Effector memory CD8-positive, alpha-beta T cell (primary cell): ENCODE results near the gene DTNB.

Experiments
- ATAC-seq: fragments of 150-1000 bp; cut with Tn5 transposase; replicated peaks from 2 replicates; pipeline ENCODE4 v1.10.0; 2021; ENCODE audit warnings: mild to moderate bottlenecking, moderate library complexity
- DNase-seq, 3 experiments: peaks; one replicate each; pipeline ENCODE4 v3.0.0; 2021
- H3K27ac Mint-ChIP-seq, 2 donors: one replicate each; pipeline ENCODE4 v1.8.0; 2022; ENCODE audit warnings: mild to moderate bottlenecking in 2 of 2, mixed read lengths in 2 of 2, moderate library complexity in 2 of 2
- H3K27me3 Mint-ChIP-seq, 2 donors: one replicate each; pipeline ENCODE4 v1.8.0; 2022; ENCODE audit warnings: mixed read lengths in 2 of 2
- H3K36me3 Mint-ChIP-seq: one replicate; pipeline ENCODE4 v1.8.0; 2022; ENCODE audit warnings: mild to moderate bottlenecking, moderate library complexity, mixed read lengths; ENCODE audit not compliant: insufficient read depth
- H3K4me1 Mint-ChIP-seq, 2 donors: one replicate each; pipeline ENCODE4 v1.8.0; 2022; ENCODE audit warnings: low read depth in 2 of 2, mixed read lengths in 2 of 2
- H3K4me3 Mint-ChIP-seq, 2 donors: one replicate each; pipeline ENCODE4 v1.8.0; 2022; ENCODE audit warnings: mild to moderate bottlenecking in 2 of 2, mixed read lengths in 2 of 2, moderate library complexity in 2 of 2
- H3K9me3 Mint-ChIP-seq, 2 donors: one replicate each; pipeline ENCODE4 v1.8.0; 2022; ENCODE audit warnings: mixed read lengths in 2 of 2

Gene DTNB

DNA sequence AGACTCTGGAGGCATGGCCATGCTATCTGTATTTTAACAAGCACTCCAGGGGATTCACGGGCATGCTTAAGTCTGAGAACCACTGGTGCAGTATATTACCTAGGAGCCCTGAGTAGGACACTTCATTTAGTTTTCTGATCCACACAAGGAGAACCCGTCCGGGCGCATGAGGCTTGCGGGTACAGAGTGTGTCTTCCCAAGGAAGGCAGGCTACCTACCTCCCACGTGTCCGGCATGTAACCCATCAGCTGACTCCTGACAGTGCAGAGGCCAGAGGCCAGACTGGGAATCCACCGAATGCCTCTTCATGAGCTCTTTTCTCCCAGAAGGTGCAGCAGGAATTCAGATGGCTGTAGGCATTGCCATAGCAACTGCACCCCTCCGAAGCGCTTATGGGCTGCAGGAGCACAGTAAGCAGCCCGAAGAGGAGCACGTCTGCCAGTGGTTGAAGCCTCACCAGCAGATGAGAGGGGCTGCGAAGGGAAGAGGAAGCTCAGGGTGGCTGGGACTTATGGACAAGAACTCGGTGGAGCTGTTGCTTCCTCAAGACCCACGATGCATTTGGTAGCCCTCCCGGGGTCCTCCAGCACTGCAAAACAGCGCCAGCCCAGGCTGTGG, 297.9 kb downstream of the DTNB start:
- H3K9me3 Mint-ChIP-seq, result no peaks in the 10 kb centered on the region
- H3K27ac Mint-ChIP-seq, result no peak overlapping the region
- ATAC-seq (no peak), DNase-seq (no peak)
- no peaks in the 10 kb centered on the region for H3K27me3 Mint-ChIP-seq
- peaks cover 20 to 26% of the 10 kb centered on the region in 2 donors for H3K4me1 Mint-ChIP-seq
- no peak overlapping the region for H3K4me3 Mint-ChIP-seq
- peaks cover 22% of the 10 kb centered on the region for H3K36me3 Mint-ChIP-seq

DNA sequence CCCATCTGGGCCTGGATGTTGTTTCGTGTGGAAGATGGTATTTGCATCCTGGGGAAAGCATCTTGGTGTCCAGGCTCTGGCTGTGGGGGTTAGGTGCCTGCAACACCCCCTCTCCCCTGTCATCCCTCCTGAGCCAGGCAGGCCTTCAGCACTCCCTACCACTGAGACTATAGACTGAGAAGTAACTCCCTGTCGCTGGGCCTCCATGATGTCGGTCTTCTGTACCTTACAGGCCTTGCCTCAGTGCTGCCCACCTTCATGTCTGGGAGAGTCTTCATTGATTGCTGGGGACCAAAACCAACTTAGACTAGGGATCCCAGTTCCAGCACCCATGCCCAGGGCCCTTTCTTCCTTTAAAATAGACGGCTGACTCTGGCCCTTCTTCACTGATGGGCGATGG, 298.6 kb downstream of the DTNB start:
- Mint-ChIP-seq H3K4me3 (no peak overlapping the region), H3K27me3 (no peaks in the 10 kb centered on the region), H3K27ac (no peak overlapping the region), H3K36me3 (peaks cover 22% of the 10 kb centered on the region), H3K9me3 (no peaks in the 10 kb centered on the region), H3K4me1 (peaks cover 23 to 26% of the 10 kb centered on the region in 2 donors)
- ATAC-seq (no peak), DNase-seq (no peak)

DNA sequence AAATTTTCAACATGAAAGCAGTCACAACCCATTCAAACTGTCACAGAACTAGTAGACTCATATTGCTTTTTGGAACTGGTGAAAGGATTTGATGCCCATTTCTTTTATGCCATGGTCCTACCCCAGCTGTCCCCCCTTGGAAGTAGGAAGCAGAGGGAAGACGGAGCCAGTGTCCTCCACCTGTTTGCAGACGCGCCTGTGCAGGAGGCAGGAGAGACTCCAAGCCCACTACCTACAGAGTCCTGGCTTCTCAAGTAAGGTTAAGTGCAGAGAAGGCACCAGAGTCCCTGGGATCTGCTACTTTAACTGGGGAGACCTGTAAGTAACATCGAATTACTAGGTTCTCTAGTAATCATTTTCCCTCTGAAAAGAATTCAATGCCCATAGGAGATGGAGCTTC, 299.0 kb downstream of the DTNB start:
- Mint-ChIP-seq H3K36me3 (peaks cover 22% of the 10 kb centered on the region), H3K27me3 (no peaks in the 10 kb centered on the region), H3K4me3 (no peak overlapping the region), H3K27ac (no peak overlapping the region), H3K9me3 (no peaks in the 10 kb centered on the region), H3K4me1 (peaks cover 23 to 26% of the 10 kb centered on the region in 2 donors)
- ATAC-seq (no peak), DNase-seq (no peak)

DNA sequence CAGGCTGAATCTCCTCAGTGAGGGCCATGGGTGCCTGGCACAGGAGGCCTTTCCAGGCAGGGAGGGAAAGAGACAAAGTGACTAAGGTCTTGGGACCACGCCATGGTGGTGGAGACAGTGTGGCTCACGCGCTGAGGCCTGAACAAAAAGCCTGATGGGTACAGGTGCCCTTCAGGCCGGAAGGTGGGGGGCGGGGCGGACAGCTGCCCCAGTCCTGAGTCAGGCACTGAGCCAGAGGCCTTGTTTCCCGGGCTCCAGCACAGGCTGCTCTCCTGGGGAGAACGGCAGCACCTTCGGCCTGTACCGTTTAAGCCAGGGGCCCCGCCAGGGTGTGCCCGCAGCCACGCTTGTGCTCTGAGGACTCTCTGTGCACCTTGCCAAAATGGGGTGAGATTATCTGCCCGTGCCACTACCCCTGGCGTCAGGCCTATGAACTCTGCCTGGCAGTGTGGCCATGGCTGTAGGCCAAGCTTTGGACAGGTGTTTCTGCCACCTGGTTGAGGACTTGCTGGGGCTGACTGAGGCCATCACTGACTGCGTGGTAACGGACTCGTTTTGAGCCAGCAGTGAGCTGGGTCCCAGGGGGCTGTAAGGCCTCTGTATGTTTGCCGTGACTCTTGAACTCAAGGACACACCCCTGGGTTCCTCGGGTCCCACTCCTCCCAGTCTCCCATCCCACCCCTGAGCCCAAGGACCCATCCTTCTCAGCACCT, 300.0 kb downstream of the DTNB start:
- Mint-ChIP-seq H3K27me3 (no peaks in the 10 kb centered on the region), H3K27ac (no peak overlapping the region), H3K9me3 (no peaks in the 10 kb centered on the region), H3K36me3 (peaks cover 21% of the 10 kb centered on the region), H3K4me1 (peaks cover 21 to 23% of the 10 kb centered on the region in 2 donors), H3K4me3 (no peak overlapping the region)
- DNase-seq, result no peak
- no peak for ATAC-seq

DNA sequence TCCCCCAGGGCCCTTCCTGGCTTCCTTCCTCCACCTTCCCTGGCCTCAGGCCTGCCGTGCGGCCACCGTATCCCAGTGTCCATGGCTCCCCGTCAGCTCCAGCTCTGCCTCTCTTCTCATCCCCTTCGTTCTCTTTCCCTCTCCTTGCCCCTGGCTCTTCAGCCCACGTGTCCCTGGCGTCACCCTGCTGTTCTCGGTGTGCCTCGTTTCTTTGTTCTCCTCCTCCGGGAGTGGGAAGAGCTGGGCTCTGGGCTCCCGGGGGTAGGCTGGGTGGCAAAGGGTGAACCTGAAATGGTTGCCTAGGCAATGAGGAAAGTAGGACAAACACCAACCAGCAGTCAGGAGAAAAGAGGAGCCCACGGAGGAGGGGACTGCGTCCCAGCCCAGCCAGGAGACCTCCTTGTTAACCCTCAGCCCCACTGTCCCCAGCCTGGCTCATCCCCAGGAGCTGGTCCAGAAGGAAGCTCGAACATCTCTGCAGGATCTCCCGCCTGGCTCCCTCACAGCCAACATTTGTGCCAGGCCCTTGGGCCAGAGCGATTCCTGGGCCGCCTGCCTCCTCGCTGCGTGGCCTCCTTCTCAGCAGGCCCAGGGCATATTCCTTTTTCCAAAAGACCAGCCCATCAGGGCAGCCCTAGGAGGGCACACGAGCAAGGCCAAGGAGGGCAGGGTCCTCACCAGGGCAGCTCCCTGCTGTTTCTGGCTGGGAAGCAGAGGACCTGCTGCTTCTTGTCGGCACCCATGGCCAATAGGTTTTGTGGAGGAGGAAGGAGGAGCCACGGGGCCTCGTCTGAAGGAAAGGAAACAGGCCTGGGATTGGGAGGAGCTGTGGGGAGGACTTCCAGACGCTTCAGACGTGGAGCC, 300.7 kb downstream of the DTNB start:
- Mint-ChIP-seq H3K4me3 (no peak overlapping the region), H3K27me3 (no peaks in the 10 kb centered on the region), H3K4me1 (peaks cover 14 to 19% of the 10 kb centered on the region in 2 donors), H3K27ac (no peak overlapping the region), H3K9me3 (no peaks in the 10 kb centered on the region), H3K36me3 (peaks cover 17% of the 10 kb centered on the region)
- DNase-seq, result no peak
- no peak for ATAC-seq

DNA sequence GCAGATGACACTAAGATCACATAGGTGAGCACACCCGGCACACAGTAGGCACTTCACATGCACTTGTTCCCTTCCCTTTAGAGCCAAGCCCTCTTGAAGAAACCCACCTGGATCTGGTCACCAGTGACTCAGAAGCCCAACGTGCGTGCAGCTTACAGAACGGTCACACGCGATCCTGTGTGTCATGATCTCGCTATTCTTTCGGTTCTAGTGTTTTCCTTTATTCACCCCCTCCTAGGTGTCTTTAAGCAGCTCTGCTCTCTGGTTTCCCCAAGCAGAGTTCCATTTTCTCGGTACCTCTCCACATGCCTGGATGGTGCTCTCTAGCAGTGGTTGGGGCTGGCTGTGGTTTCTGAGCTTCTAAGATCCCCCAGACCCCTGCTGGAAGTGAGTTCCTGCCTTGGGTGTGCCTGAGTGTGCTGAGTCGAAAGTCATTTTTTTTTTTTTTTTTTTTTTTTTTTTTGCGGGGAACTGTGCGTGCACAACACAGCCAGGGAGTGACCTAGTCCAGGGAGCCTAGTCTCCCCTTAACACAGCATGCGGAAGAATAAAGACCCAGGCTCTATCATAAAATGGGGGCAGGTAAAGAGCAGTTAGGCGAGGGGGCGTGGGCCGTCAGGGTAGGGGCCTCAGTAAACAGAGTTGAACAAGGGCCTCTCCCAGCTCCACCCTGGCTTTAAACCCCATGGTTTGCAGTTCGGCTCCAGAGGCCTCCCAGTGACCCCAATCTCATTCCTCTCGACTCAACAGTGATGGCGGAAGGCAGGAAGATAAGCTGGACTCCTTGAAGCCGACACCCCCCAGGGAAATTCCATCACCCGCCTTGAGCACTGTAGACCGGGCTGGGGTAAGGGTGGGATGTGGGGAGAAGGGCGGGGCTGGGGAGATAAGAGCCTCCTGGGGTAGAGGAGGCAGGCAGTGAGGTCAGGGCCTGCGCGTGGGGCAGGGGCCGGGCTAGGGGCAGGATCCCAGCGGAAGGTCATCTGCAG, 301.8 kb downstream of the DTNB start:
- no peak overlapping the region for H3K4me3 Mint-ChIP-seq
- H3K27ac Mint-ChIP-seq, result no peak overlapping the region
- peaks cover 14% of the 10 kb centered on the region for H3K36me3 Mint-ChIP-seq
- peaks cover 6 to 11% of the 10 kb centered on the region in 2 donors for H3K4me1 Mint-ChIP-seq
- no peaks in the 10 kb centered on the region for H3K27me3 Mint-ChIP-seq
- DNase-seq, result no peak
- H3K9me3 Mint-ChIP-seq, result no peaks in the 10 kb centered on the region
- no peak for ATAC-seq

DNA sequence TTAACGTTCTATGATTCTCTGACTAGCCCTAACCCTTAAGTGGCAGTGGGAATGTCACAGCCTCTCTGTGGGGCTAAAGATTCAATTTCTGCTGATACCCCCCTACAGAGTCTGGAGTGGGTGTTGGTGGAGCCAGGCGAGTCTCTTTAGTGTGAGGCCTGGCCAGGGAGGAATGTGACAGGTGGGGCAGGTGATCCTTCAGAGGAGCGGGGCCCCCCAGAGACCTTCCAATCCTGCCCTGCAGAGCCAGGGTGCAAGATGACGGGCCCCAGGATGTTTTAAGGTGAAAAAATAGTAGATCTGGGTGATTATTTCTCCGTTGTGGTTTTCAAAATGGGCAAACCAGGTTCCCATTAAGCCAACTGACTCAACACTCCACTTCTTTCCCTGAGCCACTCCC, 303.5 kb downstream of the DTNB start:
- peaks cover 8% of the 10 kb centered on the region for H3K36me3 Mint-ChIP-seq
- H3K27me3 Mint-ChIP-seq, result no peaks in the 10 kb centered on the region
- H3K4me1 Mint-ChIP-seq, result peaks cover 0 to 11% of the 10 kb centered on the region in 2 donors
- H3K27ac Mint-ChIP-seq, result peak overlapping the region in 1 of 2 donors; percentile 54
- no peaks in the 10 kb centered on the region for H3K9me3 Mint-ChIP-seq
- no peak overlapping the region for H3K4me3 Mint-ChIP-seq
- no peak for ATAC-seq
- no peak for DNase-seq

DNA sequence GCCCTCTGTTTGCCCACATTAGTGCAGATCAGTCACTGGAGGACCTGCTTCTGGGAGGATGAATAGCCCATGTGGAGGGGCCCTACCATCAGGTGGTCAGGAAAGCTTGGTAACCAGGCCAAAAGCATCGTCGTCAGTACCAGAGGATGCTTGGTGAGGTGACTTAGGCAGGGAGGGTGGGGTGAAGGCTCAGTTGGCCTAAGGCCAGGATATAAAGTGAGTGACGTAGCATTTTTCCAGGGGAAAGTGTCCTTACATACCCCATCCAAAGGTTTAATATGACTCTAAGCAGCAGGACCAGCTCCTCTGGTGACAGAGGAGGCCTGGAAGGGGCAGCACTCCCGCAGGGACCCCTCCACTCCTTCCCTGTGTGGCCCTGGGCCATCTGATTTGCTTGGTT, 303.9 kb downstream of the DTNB start:
- H3K27ac Mint-ChIP-seq, result no peak overlapping the region
- H3K36me3 Mint-ChIP-seq, result peaks cover 8% of the 10 kb centered on the region
- no peaks in the 10 kb centered on the region for H3K27me3 Mint-ChIP-seq
- DNase-seq (no peak), ATAC-seq (no peak)
- H3K4me3 Mint-ChIP-seq, result no peak overlapping the region
- H3K4me1 Mint-ChIP-seq, result peaks cover 0 to 15% of the 10 kb centered on the region in 2 donors
- no peaks in the 10 kb centered on the region for H3K9me3 Mint-ChIP-seq

DNA sequence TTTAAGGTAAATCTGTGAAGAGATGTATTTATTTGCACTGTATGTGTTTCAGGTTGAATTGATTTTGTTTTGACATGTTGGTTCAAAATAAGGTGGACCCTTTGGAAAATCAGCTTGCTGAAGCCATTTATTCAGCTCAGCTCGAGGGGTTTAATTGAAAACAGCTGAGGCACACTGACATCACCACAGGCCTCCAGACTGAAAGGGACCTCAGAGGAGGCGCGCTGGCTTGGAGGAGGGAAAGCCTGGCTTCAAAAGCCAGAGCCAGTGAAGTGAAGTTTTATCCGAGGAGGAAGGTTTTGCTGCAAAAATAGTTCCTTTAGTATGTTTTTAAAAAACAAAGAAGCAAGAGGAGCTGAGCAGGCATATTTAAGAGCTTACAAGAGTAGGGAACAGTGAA, 304.7 kb downstream of the DTNB start:
- peaks cover 8% of the 10 kb centered on the region for H3K36me3 Mint-ChIP-seq
- DNase-seq, result no peak
- H3K9me3 Mint-ChIP-seq, result no peaks in the 10 kb centered on the region
- no peaks in the 10 kb centered on the region for H3K27me3 Mint-ChIP-seq
- H3K4me3 Mint-ChIP-seq, result no peak overlapping the region
- no peak overlapping the region for H3K27ac Mint-ChIP-seq
- ATAC-seq, result no peak
- peaks cover 2 to 23% of the 10 kb centered on the region in 2 donors for H3K4me1 Mint-ChIP-seq

DNA sequence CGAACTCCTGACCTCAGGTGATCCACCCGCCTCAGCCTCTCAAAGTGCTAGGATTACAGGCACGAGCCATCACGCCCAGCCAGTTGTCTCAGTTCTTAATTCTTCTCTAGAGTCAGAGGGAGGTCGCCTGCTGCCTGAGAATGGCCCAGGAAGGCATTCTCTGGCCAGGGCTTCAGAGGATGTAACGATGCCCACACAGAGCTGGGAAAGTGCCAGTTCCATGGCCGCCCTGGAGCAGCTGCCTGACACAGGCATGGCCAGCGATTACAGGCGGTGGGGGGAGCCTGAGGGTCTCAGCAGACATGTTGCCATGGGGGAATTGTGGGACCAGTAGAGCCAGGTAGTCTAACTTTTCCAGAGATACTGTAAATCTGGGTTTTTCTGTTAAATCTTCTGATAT, 306.1 kb downstream of the DTNB start:
- Mint-ChIP-seq H3K4me1 (peaks cover 12 to 33% of the 10 kb centered on the region in 2 donors), H3K27ac (peak overlapping the region in 1 of 2 donors; percentile 41), H3K4me3 (no peak overlapping the region), H3K9me3 (no peaks in the 10 kb centered on the region), H3K27me3 (no peaks in the 10 kb centered on the region), H3K36me3 (peaks cover 19% of the 10 kb centered on the region)
- DNase-seq, result no peak
- no peak for ATAC-seq

DNA sequence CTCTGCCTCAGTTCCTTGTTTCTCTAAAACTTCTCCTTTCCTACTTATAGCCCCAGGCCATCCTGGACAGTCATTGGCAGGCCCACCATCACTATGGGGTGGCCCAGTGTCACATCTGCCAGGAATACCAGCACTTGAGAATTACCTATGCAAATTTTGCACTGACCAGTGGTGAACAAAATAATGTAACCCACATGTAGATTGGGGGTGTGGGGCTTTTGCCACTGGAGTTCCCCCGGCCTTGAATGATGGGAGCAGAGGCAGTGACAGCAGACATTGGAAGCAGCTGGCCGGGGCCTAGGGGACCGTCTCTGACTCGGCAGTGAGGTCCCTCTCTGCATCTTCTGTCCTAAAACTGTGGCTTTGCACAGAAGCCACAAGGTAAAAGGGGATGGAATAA, 306.7 kb downstream of the DTNB start:
- H3K27ac Mint-ChIP-seq, result no peak overlapping the region
- H3K36me3 Mint-ChIP-seq, result peaks cover 18% of the 10 kb centered on the region
- H3K4me3 Mint-ChIP-seq, result no peak overlapping the region
- H3K27me3 Mint-ChIP-seq, result no peaks in the 10 kb centered on the region
- H3K4me1 Mint-ChIP-seq, result peaks cover 17 to 38% of the 10 kb centered on the region in 2 donors
- ATAC-seq (no peak), DNase-seq (no peak)
- no peaks in the 10 kb centered on the region for H3K9me3 Mint-ChIP-seq

DNA sequence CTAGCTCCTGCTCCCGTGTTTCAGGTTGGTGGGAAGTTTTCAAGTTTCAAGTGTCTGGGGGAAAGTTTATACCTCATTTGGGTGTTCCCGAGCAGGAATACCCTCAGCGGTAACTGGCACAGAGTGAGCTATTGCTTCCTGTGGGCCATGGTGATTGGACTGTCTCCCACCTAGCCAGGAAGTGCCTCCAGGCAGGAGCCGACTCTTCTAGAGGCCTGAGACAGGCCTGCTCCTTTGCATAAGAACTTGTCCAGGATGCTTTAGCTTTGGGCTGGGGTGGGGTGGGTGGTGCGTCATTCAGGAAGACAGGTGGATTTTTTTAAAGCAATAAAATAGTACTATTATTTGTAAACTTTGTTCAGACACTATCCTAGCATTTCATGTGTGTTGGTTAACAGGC, 308.1 kb downstream of the DTNB start:
- ATAC-seq (no peak), DNase-seq (no peak)
- no peaks in the 10 kb centered on the region for H3K9me3 Mint-ChIP-seq
- peaks cover 14% of the 10 kb centered on the region for H3K36me3 Mint-ChIP-seq
- peak overlapping the region in 1 of 2 donors; percentile 9 for H3K4me3 Mint-ChIP-seq
- peaks cover 18 to 34% of the 10 kb centered on the region in 2 donors for H3K4me1 Mint-ChIP-seq
- no peaks in the 10 kb centered on the region for H3K27me3 Mint-ChIP-seq
- peak overlapping the region in 1 of 2 donors; percentile 29 for H3K27ac Mint-ChIP-seq

DNA sequence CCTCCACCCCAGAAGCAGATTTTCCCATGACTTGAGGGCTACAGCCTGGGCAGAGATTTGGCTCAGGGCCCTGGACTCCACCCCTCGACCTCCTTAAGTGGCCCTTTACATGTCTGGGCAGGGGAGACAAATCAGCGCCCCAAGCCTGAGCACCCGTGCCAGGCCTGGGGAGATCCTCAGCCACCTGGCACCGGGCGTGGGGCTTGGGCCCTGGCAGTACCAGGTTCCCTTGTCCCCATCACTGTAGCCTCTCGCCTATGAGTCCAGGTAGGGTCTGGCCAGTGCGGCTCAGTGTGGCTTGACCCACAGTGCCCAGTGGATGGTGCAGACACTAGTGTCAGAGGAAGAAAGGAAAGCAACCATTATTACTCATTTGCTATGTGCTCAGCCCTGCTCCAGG, 309.6 kb downstream of the DTNB start:
- Mint-ChIP-seq H3K9me3 (no peaks in the 10 kb centered on the region), H3K36me3 (peaks cover 14% of the 10 kb centered on the region), H3K27ac (peak overlapping the region; percentile 7 to 92), H3K4me3 (peak overlapping the region; percentile 70 to 97), H3K4me1 (peaks cover 18 to 33% of the 10 kb centered on the region in 2 donors), H3K27me3 (no peaks in the 10 kb centered on the region)
- DNase-seq (no peak), ATAC-seq (no peak)
